ENCODE data around the gene DAGLB.

- TF ChIP-seq CTCF (IDR thresholded peaks at IDR 0.05; ENCODE audit: low read depth, low read length, poor library complexity, severe bottlenecking) (no peak), EZH2phosphoT487 (IDR thresholded peaks at IDR 0.05; ENCODE audit: borderline replicate concordance, low read length) (no peak)
Measured at GRCh38 chr7:6422095-6422494, 25.7 kb downstream of the DAGLB start.
